ENCODE data around the gene RGR. TPM values are rescaled to one million over a fixed set of nuclear protein-coding genes. Genes with fewer than 3 reads are reported as not detected.

The RGR gene, protein sequence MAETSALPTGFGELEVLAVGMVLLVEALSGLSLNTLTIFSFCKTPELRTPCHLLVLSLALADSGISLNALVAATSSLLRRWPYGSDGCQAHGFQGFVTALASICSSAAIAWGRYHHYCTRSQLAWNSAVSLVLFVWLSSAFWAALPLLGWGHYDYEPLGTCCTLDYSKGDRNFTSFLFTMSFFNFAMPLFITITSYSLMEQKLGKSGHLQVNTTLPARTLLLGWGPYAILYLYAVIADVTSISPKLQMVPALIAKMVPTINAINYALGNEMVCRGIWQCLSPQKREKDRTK
- total RNA-seq (2014; rRNA removed; shearing (Covaris generic)) = not detected in 2 replicates
- not detected in 2 replicates for polyA plus RNA-seq (2015; cell fraction: cytosol; rRNA removed)
- polyA plus RNA-seq (2015; cell fraction: nucleus; rRNA removed) = not detected in 2 replicates

DNA sequence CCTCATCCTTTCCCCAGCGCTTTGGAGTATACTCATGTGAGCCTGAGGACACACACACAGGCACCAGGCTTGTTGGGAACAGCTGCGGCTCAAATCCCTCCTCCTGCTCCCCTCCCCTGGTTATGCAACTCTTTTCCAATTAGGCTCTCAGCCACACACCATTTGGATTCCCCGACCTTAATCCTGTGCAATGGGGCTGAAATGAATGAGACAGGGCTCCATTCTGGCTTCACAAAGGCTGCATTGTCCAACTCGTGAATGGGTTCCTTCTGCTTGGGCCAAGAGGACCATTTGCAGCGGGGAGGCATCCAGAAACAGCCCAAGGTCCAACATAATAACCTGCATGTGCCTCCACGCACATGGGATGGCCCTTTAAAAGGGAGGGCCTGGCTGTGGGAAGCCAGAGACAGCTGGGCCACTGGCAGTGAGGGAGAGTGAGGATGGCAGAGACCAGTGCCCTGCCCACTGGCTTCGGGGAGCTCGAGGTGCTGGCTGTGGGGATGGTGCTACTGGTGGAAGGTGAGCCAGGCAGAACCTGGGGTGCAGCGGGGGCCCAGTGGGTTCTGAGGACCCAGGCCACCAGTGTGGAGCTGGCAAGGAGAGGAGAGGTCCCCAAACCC lies at the start of gene RGR:
TSS of gene RGR (plus strand) at position 403 of the 620 bp plus-strand sequence. CDS start at position 441, 38 bp downstream.
- DNase-seq (ENCODE audit: low read depth) = no peak

DNA sequence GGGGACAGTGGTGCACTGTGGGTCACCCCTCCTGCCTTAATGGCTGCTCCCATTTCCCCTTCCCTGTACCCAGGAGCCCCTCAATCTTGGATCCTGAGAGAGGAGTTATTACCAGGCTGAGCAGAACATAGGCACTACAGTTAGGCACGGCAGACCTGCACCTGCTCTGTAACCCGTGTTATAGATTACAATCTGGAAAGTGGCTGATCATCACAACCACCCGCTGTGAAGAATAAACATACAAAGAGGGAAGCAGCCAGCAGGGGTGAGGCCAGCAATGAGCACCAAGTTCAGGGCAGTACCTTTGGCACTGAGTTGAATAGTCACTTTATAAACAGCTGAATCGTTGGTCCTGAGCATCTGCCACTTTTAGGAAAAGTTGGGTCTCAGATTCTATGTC lies 48.8 kb upstream of the RGR start:
- no peak for DNase-seq (ENCODE audit: low read depth)

DNA sequence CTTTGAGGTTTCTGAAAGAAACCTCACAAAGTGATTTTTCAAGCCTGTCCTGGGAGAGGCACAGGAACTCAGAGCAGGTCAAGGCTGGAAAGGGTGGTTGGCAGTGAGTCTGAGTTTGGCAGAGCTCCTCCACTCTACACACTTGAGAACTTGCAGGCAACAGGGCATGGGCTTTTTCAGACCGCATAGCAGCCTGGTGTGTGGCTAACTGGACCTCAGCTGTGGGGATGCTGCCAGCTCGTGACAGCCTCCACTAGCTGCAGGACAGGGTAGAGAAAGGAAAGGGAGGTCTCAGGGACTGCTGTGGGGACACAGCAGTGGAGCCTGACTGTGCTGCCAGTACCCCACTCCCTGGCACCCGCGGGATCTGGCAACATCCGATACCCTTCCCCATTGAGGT lies 47.9 kb upstream of the RGR start:
- DNase-seq (ENCODE audit: low read depth) = no peak

DNA sequence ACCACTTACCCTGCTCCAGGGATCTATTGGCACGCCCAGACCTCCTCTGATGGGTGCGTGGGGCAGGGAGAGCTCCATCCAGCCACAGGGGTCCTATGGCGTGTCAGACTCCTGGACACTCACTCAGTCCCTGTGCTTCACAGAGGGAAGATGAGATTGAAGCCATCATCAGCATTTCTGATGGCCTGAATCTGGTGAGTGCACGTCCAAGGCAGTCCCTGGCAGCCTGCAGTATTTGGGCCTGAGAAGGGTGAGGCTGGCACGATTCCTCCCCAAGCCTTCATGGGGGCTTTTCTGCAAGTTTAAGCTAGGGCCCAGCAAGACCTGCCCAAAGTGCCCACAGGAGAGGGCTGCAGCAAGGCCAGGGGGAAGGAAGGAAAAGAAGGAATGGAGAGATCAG lies 47.2 kb upstream of the RGR start:
- DNase-seq (ENCODE audit: low read depth) = no peak

DNA sequence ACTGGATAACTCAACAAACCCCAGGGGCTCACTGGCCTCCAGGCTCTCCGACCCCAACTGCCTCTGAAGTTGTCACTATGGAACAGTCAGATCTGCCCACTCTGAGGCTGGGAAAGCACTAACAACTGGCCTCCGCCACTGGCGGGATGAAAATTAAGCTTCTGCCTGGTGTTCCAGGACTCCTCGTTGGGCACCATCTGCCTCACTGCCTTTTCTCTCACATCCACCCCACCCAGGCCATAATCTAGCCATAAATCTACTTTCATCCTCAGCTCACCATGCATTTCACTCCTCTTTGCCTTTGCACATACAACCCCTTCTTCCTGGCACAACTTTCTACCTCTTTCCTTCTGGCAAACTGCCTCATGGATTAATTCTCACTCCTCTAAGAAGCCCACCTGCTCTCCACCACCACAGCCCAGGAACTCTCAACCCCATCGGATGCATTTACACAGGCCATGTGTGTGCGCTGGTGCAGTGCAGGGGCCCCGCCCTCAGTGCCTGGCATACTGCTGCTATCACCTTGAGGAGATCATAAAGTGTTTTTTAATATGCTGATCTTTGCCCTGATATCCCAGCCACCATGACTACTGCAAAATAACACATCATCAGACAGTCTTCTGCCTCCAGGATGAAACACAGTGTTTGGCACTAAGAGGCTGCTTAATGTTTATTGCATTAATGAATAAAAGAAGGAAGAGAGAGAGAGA lies 46.5 kb upstream of the RGR start:
- DNase-seq (ENCODE audit: low read depth) = no peak

DNA sequence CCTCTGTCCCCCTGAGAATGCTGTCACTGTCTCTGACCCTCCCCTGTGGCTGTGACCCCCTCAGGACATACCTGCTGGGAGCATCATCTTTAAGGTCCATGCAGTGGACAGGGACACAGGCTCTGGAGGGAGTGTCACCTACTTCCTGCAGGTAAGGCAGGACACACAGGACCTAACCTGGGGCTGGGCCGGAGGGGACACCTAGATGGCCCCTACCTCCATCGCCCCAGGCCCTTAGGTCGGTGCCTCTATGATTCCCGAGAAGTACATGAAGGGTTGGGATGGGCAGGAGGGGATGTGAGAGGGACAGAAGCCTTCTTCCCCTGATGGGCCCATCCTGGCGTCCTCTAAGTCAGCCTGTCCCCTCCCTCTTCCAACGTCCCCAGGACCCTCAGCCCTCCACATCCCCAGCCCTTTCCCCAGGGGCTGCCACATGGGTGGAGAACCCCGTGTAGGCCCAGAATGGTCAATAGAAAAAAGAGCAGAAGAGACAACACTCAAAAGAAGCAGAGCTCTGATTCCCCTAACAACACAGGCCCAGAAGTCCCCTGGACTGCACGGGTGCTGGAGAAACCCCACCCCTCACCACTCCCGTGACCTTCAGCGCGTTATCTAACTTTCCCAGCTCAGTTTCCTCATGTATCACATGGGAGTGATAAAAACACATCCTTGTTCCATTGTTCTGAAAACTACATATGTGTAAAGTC lies 44.2 kb upstream of the RGR start:
- DNase-seq (ENCODE audit: low read depth) = no peak

DNA sequence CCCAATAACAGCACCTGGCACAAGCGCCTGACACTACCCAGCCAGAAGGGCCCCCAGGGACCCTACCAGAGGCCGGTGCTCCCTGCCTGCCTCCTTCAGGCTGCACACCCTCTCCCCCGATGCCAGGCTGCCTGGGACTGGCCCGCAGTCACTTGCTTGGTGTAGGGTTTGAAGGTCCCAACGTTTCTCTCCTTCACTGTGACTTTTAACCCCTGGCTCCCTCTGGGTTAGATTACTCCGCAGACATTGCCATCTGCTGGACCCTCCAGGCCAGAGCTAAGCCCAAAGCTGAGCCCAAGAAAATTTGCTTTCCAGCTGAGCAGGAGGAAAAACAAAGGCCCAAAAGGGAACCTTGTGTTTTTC lies 43.6 kb upstream of the RGR start:
- no peak for DNase-seq (ENCODE audit: low read depth)

DNA sequence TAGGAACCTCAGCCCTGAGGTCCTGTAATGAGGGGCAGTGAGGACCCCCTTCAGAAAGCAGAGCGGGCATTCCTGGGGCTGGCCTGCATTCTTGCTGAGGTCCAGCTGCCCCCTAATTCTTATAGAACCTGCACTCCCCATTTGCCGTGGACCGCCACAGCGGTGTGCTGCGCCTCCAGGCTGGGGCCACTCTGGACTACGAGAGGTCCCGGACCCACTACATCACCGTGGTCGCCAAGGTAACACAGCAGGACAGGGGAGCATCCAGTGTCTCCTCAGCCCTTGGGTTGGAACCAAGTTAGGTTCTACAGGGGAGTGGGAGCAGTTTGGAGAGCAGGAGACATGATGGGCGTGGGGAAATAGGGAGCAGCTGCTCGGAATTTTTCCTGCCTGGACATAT lies 43.2 kb upstream of the RGR start:
- no peak for DNase-seq (ENCODE audit: low read depth)

DNA sequence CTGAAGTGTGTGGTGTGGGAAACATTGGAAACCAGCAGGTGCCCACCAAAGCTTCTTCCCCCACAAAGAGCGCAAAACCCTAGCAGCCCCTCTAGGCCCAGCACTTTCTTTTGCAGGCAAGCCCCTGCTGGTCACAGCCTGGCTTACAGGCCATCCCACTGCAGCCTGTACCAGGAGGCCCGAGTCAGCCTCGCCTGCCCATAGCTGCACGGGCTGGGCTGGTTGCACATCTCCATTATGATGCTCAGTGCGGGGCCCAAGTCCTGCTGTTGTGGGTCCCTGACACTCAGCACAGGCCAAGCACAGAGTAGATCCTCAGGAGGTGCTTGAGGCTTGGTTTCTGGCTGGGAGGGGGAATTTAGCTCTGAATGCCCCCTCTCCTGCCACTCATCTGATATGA lies 42.5 kb upstream of the RGR start:
- DNase-seq (ENCODE audit: low read depth) = no peak

DNA sequence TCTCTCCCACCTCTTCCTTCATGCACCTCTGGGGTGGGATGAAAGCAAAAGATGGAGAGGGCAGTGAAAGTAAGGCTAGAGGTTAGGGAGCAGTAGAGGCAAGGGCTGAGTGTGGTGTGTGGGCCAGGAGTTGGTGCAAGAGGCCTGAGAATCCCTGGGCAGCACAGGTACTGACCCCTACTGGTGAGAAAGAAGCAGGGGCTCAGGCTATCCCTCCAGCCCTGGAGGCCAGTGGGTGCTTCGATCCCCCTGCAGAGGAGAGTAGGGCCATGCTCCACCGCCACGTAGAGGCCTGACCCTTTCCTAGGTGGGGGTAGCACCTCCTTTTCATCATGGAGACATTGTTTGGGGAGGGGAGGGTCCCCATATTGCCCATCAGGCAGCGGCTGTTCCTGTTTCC lies 40.7 kb upstream of the RGR start:
- DNase-seq (ENCODE audit: low read depth) = peak; percentile 8

DNA sequence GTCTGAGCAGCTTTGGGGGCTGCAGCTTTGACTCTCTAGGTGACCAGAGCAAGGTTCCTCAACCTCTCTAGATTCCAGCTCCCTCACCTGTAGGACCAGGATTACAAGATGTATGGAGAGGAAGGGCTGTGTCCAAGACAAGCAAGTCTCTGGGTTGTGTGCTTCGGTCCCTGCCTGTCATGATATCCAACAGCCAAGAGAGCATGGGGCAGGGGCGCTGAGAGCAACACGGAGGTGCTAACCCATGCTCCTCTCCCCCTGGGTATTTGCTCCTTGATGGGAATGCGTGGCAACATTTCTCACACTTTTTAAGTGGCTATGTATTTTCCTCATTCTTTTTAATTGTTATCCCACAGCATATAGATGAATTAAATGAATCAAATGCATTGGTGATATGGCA lies 40.2 kb upstream of the RGR start:
- no peak for DNase-seq (ENCODE audit: low read depth)

DNA sequence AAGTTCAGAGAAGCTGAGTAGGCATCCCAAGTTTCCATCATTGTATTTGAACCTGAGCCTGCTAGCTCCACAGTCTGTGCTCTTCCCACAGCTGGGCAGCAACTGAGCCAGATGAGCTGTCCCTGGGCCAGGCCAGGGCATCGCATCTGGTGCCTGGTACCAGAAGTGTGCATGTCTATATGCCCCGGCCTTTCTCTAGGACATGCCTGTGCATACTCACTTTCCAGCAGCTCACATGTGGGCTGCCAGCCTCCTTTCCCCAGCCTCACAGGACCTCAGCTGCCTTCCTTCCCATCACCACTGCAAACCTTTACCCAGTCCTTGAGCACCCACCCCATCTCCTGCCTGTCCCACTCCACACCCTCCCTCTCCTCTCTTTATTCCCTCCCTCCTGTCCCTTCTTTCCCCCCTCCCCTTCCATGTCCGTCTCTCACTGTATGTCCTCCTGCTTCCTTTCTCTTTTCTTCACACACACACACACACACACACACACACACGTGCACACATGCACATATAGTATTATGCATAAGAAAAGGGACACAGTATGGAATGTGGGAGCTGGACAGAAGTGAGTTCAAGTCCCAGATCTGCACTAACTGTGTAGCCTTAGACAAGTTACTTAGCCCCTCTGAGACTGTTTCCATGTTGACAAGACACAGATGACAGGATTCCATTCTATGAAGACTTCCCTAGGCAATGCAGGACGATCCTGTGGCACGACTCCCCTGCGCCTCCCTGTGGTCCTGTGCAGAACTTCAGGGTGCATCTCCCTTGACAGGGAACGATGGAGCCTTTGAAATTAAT lies 39.6 kb upstream of the RGR start:
- peak; percentile 52 for DNase-seq (ENCODE audit: low read depth)

DNA sequence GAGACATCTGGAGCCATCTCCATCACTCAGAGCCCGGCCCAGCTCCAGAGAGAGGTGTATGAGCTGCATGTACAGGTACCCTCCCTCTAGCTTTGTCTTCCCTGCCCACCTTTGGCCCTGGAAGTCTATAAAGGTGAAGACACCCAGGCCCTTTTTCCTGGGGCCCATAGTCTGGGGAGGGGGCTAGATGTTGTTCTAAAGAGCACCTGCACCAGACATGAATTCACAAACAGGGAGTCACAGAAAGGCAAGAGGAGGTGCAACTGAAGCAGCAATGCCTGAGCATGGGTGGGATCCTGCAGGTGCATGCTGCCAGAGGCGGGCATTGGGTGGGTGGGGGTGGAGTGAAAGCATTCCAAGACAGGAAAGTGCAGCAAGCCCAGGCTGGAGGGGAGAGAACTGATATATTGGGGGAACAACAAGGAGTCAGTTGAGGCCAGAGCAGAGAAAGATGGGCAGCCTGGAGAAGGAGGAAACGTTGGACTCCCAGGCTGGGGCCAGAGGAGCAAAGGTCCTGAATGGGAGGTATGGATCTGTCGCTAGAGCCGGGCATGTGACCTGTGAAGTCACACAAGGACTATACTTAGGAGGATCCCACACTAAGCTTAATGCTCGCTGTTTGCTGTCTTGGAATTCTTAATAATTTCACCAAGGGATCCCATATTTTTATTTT lies 38.9 kb upstream of the RGR start:
- no peak for DNase-seq (ENCODE audit: low read depth)

DNA sequence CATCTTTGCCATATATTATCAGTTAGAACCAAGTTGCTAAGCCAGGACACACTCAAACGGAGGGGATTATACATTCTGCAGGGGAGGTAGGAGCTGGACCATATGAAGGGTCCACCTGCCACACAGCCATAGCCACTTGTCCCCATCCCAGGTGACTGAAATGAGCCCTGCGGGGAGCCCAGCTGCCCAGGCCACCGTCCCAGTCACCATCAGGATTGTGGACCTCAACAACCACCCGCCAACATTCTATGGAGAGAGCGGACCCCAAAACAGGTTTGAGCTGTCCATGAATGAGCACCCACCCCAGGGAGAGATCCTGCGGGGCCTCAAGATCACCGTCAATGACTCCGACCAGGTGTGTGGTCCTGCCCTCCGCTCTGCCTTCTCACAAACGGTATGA lies 36.8 kb upstream of the RGR start:
- no peak for DNase-seq (ENCODE audit: low read depth)

DNA sequence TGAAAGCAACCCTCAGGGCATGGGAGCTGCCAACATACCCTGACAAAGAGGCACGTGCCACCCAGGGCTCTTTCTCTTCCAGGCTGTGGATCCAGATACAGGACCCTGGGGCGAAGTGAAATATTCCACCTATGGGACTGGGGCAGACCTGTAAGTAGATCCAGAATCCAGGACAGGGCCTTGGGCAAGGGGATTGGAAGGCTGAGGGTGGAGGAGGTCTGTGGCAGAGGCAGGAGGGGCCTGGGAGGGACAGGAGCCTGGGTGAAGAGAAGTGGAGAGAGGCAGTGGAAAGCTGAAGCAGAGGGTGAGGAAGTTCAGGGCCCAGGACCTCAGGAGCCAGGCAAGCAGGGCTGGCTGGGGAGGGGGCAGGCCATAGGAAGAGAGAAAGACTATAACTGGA lies 33.3 kb upstream of the RGR start:
- no peak for DNase-seq (ENCODE audit: low read depth)

DNA sequence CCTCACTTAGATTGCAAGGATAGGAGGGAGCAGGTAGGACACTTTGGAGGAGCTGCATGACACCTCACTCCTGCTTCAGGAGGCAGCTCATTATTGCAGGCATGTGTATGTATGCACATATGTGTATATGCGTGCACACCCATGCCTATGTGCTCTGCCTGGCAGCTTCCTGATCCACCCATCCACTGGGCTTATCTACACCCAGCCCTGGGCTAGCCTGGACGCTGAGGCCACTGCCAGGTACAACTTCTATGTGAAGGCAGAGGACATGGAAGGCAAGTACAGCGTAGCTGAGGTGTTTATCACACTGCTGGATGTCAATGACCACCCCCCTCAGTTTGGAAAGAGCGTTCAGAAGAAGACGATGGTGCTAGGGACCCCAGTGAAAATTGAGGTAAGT lies 32.8 kb upstream of the RGR start:
- no peak for DNase-seq (ENCODE audit: low read depth)

DNA sequence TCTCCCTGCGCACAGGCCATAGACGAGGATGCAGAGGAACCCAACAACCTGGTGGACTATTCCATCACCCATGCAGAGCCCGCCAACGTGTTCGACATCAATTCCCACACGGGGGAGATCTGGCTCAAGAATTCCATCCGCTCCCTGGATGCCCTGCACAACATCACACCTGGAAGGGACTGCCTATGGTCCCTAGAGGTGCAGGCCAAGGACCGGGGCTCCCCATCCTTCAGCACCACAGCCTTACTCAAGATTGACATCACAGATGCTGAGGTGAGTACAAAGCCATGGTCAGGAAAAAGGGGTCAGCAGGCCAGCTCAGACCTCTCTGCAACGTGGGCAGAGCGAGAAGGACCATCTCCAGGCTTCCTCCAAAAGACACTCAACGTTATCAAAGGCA lies 31.8 kb upstream of the RGR start:
- DNase-seq (ENCODE audit: low read depth) = no peak

DNA sequence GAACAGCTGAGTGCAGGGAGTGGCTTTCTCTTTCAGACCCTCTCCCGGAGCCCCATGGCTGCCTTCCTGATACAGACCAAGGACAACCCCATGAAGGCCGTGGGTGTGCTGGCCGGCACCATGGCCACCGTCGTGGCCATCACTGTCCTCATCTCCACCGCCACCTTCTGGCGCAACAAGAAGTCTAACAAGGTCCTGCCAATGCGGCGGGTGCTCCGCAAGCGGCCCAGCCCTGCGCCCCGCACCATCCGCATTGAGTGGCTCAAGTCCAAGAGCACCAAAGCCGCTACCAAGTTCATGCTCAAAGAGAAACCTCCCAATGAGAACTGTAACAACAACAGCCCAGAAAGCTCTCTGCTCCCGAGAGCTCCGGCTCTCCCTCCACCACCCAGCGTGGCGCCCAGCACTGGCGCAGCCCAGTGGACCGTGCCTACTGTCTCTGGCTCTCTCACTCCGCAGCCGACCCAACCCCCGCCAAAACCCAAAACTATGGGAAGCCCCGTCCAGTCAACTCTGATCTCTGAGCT lies 30.7 kb upstream of the RGR start:
- DNase-seq (ENCODE audit: low read depth) = no peak

DNA sequence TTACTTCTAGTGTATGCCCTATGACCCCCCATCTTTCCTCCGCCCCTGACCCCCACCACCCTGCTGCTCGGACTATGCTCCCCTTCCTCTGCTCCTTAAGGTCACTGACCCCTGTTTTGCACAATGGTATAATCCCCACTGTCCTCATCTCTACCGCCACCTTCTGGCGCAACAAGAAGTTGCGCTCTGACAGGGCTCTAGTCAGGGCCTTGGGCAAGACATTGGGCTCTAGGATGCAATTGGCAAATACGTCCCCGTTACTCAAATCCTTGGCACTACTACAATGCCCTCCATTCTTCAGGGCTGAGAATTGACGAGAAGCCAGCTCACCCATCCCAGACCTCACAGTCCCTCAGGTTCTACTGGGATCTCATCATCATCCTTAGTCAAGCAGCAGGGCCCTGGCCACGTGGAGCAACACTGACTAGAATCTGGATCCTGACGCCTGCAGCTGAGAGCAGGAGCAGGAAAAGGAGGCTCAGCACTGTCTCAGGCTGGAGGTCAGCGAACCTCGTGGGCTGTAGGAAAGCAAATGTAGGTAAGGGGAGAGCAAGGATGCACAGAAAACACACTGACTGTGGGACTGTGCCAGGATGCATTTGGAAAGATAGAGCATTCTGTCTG lies 30.1 kb upstream of the RGR start:
- DNase-seq (ENCODE audit: low read depth) = no peak

DNA sequence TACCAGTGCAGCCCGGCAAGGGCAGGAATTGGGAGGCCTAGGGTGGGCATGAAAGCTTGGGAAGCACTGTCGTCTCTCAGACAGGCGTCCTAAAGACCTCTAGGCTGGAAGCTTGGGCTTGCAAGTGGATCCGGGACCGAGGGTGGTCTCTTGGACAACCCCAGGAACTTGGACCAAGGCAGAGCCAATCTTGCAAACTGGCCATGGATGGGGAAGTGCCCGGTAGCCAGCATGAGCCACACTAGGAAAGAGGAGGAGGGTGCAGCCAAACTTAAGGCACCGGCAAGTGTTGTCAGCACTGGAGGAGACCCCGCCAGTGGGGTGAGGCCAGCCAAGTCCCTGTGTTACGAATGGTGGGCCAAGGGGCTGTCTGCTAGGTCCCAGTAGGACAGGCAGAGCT lies 28.0 kb upstream of the RGR start:
- DNase-seq (ENCODE audit: low read depth) = no peak

Measured in HT1080 (cell line).